Lower leg skin (tissue), 4 donors: ENCODE measurements around the gene GRIP2. TPM values are rescaled to one million over a fixed set of nuclear protein-coding genes. Genes with fewer than 3 reads are reported as not detected.

Experiments used
- DNase-seq, 2 donors: peaks; one replicate each; pipeline ENCODE4 v3.0.0-alpha.2; 2019; ENCODE audit warnings: low spot score in 2 of 2
- H3K4me3 ChIP-seq: fragments of 200-600 bp; sonication (generic); 2 replicates; pipeline ENCODE4 v1.5.1; 2017; ENCODE audit warnings: mild to moderate bottlenecking, low read depth; ENCODE audit not compliant: poor library complexity, severe bottlenecking
- CTCF ChIP-seq, 3 donors: fragments of 450-650 bp; IDR thresholded peaks; one replicate each; pipeline ENCODE4 v1.5.1; 2016; ENCODE audit warnings: antibody characterized with exemption in 3 of 3, mild to moderate bottlenecking in 3 of 3, moderate library complexity in 2 of 3
- POLR2A ChIP-seq, 2 donors: fragments of 450-650 bp; IDR thresholded peaks; one replicate each; pipeline ENCODE4 v1.6.1; 2016 to 2017; ENCODE audit warnings: antibody characterized with exemption in 2 of 2, mild to moderate bottlenecking in 1 of 2, moderate library complexity in 1 of 2
- WGBS, 2 donors: methylation state at CpG; one replicate each; pipeline ENCODE4 v1.1.5; 2018; 5-methylcytosine and 5-hydroxymethylcytosine counted together
- intact Hi-C: fragments of 100-400 bp; cut with DNase I; formaldehyde crosslinking; loops from one replicate; pipeline ENCODE4 v1.15.0; 2023; ENCODE audit warnings: low total_unique reads
- total RNA-seq, 4 donors: library from RNA; depleted of rRNA; stranded (reverse); fragments of >200 nt; gene quantifications; one replicate each; pipeline ENCODE4 v1.1.0, GENCODE V29; 2016

The GRIP2 gene
- total RNA-seq, 4 donors from 2014 or later = 0.89 to 5.2 (median 2.3) TPM

- WGBS, 2 donors = 90 to 91% methylated on average over 23 of the region's 23 CpGs
- DNase-seq = peak in 1 of 2 donors; percentile 77
- no peak overlapping the region for H3K4me3 ChIP-seq
- intact Hi-C loops = no loop called here
- TF ChIP-seq CTCF (IDR thresholded peaks at IDR 0.05) = no peak
- TF ChIP-seq POLR2A (IDR thresholded peaks at IDR 0.05) = no peak
Observed at GRCh38 chr3:14510838-14511622, 29.1 kb downstream of the GRIP2 start.

GRCh38 chr3:14509796-14510100, 30.4 kb downstream of the GRIP2 start:
- peak in 1 of 2 donors; percentile 71 for DNase-seq
- no peak overlapping the region for H3K4me3 ChIP-seq
- intact Hi-C loops = loop anchor here (2.0 kb wide), 1 partner anchor 39 kb away; no protein-coding TSS in a partner anchor
- TF ChIP-seq CTCF (IDR thresholded peaks at IDR 0.05) = no peak
- no peak for TF ChIP-seq POLR2A (IDR thresholded peaks at IDR 0.05)
- 90 to 92% methylated on average over 10 of the region's 10 CpGs for WGBS, 2 donors

GRCh38 chr3:14508966-14509795, 31.0 kb downstream of the GRIP2 start:
- intact Hi-C loops = loop anchor here (2.0 kb wide), 1 partner anchor 40 kb away; no protein-coding TSS in a partner anchor
- 22 to 25% methylated on average over 18 to 19 of the region's 22 CpGs for WGBS, 2 donors
- peak; percentile 43 to 93 for DNase-seq
- TF ChIP-seq POLR2A (IDR thresholded peaks at IDR 0.05) (no peak), CTCF (IDR thresholded peaks at IDR 0.05) (no peak)
- no peak overlapping the region for H3K4me3 ChIP-seq

- DNase-seq = peak in 1 of 2 donors; percentile 52
- intact Hi-C loops = loop anchor here (2.0 kb wide), 1 partner anchor 40 kb away; no protein-coding TSS in a partner anchor
- no peak for TF ChIP-seq CTCF (IDR thresholded peaks at IDR 0.05)
- TF ChIP-seq POLR2A (IDR thresholded peaks at IDR 0.05) = no peak
- H3K4me3 ChIP-seq = no peak overlapping the region
- 46 to 66% methylated on average over 3 of the region's 3 CpGs for WGBS, 2 donors
Observed at GRCh38 chr3:14508505-14508819, 31.7 kb downstream of the GRIP2 start.

GRCh38 chr3:14507757-14508504, 32.2 kb downstream of the GRIP2 start:
- TF ChIP-seq POLR2A (IDR thresholded peaks at IDR 0.05) (no peak), CTCF (IDR thresholded peaks at IDR 0.05) (no peak)
- H3K4me3 ChIP-seq = no peak overlapping the region
- DNase-seq = peak in 1 of 2 donors; percentile 58
- 87 to 96% methylated on average over 6 of the region's 6 CpGs for WGBS, 2 donors
- intact Hi-C loops = loop anchor here (2.0 kb wide), 1 partner anchor 41 kb away; no protein-coding TSS in a partner anchor
